Activated CD4-positive, alpha-beta T cell treated with anti-CD3 and anti-CD28 coated beads for 36 hours (primary cell): ENCODE measurements around the gene CENPP. TPM values are rescaled to one million over a fixed set of nuclear protein-coding genes. Genes with fewer than 3 reads are reported as not detected.

Experiments used
- ATAC-seq: fragments of 200-7000 bp; cut with Tn5 transposase; one replicate; pipeline ENCODE4 v1.10.0; 2021; ENCODE audit warnings: mild to moderate bottlenecking, moderate library complexity
- CTCF ChIA-PET: fragments of 350-600 bp; sonication (Branson Sonifier 250); formaldehyde crosslinking; loops from one replicate; lab custom pipeline; 2021; ENCODE audit warnings: antibody characterized with exemption; lab: Charles Lee
- POLR2A ChIA-PET: fragments of 350-600 bp; sonication (Branson Sonifier 250); formaldehyde crosslinking; loops from one replicate; lab custom pipeline; 2021; ENCODE audit warnings: antibody characterized with exemption, inconsistent platforms; lab: Charles Lee
- DNase-seq: peaks from one replicate; pipeline ENCODE4 v3.0.0-alpha.2; 2020
- H3K27ac Mint-ChIP-seq: one replicate; pipeline ENCODE4 v1.8.0; 2021; ENCODE audit warnings: mixed read lengths
- H3K27me3 Mint-ChIP-seq: one replicate; pipeline ENCODE4 v1.8.0; 2021; ENCODE audit warnings: mixed read lengths
- H3K36me3 Mint-ChIP-seq: one replicate; pipeline ENCODE4 v1.8.0; 2021; ENCODE audit warnings: low read depth, mixed read lengths
- H3K4me1 Mint-ChIP-seq: one replicate; pipeline ENCODE4 v1.8.0; 2021; ENCODE audit warnings: mixed read lengths
- H3K4me3 Mint-ChIP-seq: one replicate; pipeline ENCODE4 v1.8.0; 2021; ENCODE audit warnings: mild to moderate bottlenecking, moderate library complexity, mixed read lengths
- H3K9me3 Mint-ChIP-seq: one replicate; pipeline ENCODE4 v1.8.0; 2021; ENCODE audit warnings: low read depth, mixed read lengths
- intact Hi-C, 2 experiments: fragments of 100-400 bp; cut with DNase I in 1 of 2; cut with micrococcal nuclease in 1 of 2; formaldehyde crosslinking; loops; one replicate each; pipeline versions ENCODE4 v1.14.2 to v1.15.1; 2022 to 2024; cut with DNase I, micrococcal nuclease
- total RNA-seq, 2 experiments: library from RNA; stranded (reverse); gene quantifications; one replicate each; pipeline ENCODE4 v1.2.3, GENCODE V29; 2021

The CENPP gene
- total RNA-seq, 2 experiments from 2014 or later, result 22.8 to 32.3 TPM

- intact Hi-C loops, result no loop called here
- no peak overlapping the region for H3K4me3 Mint-ChIP-seq
- no peaks in the 10 kb centered on the region for H3K9me3 Mint-ChIP-seq
- H3K36me3 Mint-ChIP-seq, result peaks cover 3% of the 10 kb centered on the region
- POLR2A ChIA-PET, result no interaction called here
- H3K4me1 Mint-ChIP-seq, result no peaks in the 10 kb centered on the region
- no peaks in the 10 kb centered on the region for H3K27me3 Mint-ChIP-seq
- DNase-seq (no peak), ATAC-seq (peak; percentile 51)
- H3K27ac Mint-ChIP-seq, result no peak overlapping the region
- CTCF ChIA-PET, result interaction anchor here (0.7 kb wide), 1 partner anchor 9 kb away, joined by 3 read pairs; no protein-coding TSS in a partner anchor
Observed at GRCh38 chr9:92527291-92527828, 201.6 kb downstream of the CENPP start.

GRCh38 chr9:92527832-92528521 is 202.2 kb downstream of the CENPP start:
- DNase-seq (no peak), ATAC-seq (no peak)
- no peaks in the 10 kb centered on the region for H3K27me3 Mint-ChIP-seq
- no peak overlapping the region for H3K4me3 Mint-ChIP-seq
- POLR2A ChIA-PET, result no interaction called here
- no peaks in the 10 kb centered on the region for H3K4me1 Mint-ChIP-seq
- CTCF ChIA-PET, result no interaction called here
- intact Hi-C loops, result no loop called here
- H3K9me3 Mint-ChIP-seq, result no peaks in the 10 kb centered on the region
- no peak overlapping the region for H3K27ac Mint-ChIP-seq
- H3K36me3 Mint-ChIP-seq, result peaks cover 5% of the 10 kb centered on the region

- Mint-ChIP-seq H3K27ac (no peak overlapping the region), H3K27me3 (no peaks in the 10 kb centered on the region), H3K4me3 (no peak overlapping the region), H3K4me1 (no peaks in the 10 kb centered on the region), H3K36me3 (peaks cover 5% of the 10 kb centered on the region), H3K9me3 (no peaks in the 10 kb centered on the region)
- ChIA-PET CTCF (no interaction called here), POLR2A (no interaction called here)
- intact Hi-C loops, result no loop called here
- ATAC-seq, result no peak
- DNase-seq, result no peak
Observed at GRCh38 chr9:92528522-92528849, 202.7 kb downstream of the CENPP start.

DNA sequence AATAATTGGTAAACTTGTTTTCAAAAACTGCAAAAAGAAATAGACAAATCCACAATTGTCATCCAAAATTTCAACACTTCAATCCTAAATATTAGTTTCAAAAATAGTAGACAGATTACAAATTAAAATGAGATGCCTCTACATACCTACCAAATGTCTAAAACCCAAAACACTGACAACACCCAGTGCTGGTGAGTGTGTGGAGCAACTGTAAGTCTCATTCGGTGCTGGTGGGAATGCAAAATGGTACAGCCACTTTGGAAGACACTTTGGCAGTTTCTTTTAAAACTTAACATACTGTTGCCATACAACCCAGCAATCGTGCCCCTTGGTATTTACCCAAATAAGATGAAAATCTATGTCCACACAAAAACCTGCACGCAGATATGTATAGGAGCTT is 203.4 kb downstream of the CENPP start:
- DNase-seq, result no peak
- H3K4me1 Mint-ChIP-seq, result no peaks in the 10 kb centered on the region
- intact Hi-C loops, result no loop called here
- no peak overlapping the region for H3K27ac Mint-ChIP-seq
- ATAC-seq, result no peak
- H3K36me3 Mint-ChIP-seq, result peaks cover 5% of the 10 kb centered on the region
- POLR2A ChIA-PET, result interaction anchor here (0.7 kb wide), 1 partner anchor 277 kb away, joined by 5 read pairs; no protein-coding TSS in a partner anchor
- H3K9me3 Mint-ChIP-seq, result no peaks in the 10 kb centered on the region
- H3K4me3 Mint-ChIP-seq, result no peak overlapping the region
- H3K27me3 Mint-ChIP-seq, result no peaks in the 10 kb centered on the region
- CTCF ChIA-PET, result no interaction called here

- ChIA-PET POLR2A (no interaction called here), CTCF (no interaction called here)
- intact Hi-C loops, result no loop called here
- no peak for ATAC-seq
- Mint-ChIP-seq H3K36me3 (peaks cover 5% of the 10 kb centered on the region), H3K4me1 (no peaks in the 10 kb centered on the region), H3K27ac (no peak overlapping the region), H3K9me3 (no peaks in the 10 kb centered on the region), H3K4me3 (no peak overlapping the region), H3K27me3 (no peaks in the 10 kb centered on the region)
- DNase-seq, result no peak
Observed at GRCh38 chr9:92530893-92531292, 205.1 kb downstream of the CENPP start.

DNA sequence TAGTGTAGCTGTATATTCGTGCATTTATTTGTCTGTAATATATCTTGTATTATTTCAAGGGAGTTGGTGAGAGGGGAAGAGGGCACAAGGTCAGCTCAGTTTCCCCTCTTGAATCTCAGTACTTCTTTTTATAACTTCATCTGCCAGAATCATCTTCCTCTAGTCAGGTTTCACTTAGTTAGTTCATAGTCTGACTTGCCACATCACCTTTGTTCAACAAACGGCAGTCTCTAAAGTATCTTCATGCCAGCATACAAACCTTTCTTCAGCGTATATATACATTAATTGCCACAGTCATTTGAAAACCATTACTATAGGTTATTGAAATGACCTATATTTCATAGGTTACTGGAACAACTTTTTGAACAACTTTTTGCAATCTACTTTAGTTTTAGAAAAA is 208.5 kb downstream of the CENPP start:
- ChIA-PET CTCF (interaction anchor here (0.7 kb wide), 1 partner anchor 13 kb away, joined by 3 read pairs; no protein-coding TSS in a partner anchor), POLR2A (no interaction called here)
- no peaks in the 10 kb centered on the region for H3K9me3 Mint-ChIP-seq
- H3K4me3 Mint-ChIP-seq, result no peak overlapping the region
- no peaks in the 10 kb centered on the region for H3K27me3 Mint-ChIP-seq
- H3K27ac Mint-ChIP-seq, result no peak overlapping the region
- no peak for DNase-seq
- no peak for ATAC-seq
- H3K36me3 Mint-ChIP-seq, result peaks cover 5% of the 10 kb centered on the region
- H3K4me1 Mint-ChIP-seq, result no peaks in the 10 kb centered on the region
- intact Hi-C loops, result no loop called here

DNA sequence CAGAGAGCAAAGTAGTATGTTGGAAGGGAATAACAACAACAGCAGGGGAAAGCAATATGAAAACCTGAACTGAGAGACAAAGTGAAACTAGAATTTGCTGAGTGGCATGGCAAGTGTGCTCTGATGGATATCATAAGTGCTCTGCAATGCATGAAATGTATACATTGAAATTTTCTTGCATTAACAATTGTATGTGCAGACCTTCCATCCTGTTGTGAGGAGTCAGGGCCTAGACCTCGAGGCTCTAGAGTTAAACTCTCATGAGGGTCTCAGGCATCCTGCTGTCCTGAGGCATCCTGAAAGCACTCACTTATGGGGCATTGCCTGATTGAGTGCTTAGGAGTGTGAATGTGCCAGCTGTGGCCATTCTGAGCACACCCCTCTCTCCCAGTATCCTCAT is 208.9 kb downstream of the CENPP start:
- Mint-ChIP-seq H3K27ac (no peak overlapping the region), H3K9me3 (no peaks in the 10 kb centered on the region), H3K36me3 (peaks cover 5% of the 10 kb centered on the region), H3K4me3 (no peak overlapping the region), H3K27me3 (no peaks in the 10 kb centered on the region), H3K4me1 (no peaks in the 10 kb centered on the region)
- intact Hi-C loops, result no loop called here
- CTCF ChIA-PET, result no interaction called here
- no peak for ATAC-seq
- POLR2A ChIA-PET, result no interaction called here
- DNase-seq, result no peak

GRCh38 chr9:92535940-92536850 is 210.4 kb downstream of the CENPP start, which contains the start of gene ECM2:
ECM2 (minus strand) TSS chr9:92535990; CDS start chr9:92522866, 13,124 bp downstream.
- Mint-ChIP-seq H3K27me3 (no peaks in the 10 kb centered on the region), H3K36me3 (peaks cover 5% of the 10 kb centered on the region), H3K9me3 (no peaks in the 10 kb centered on the region), H3K4me1 (no peaks in the 10 kb centered on the region), H3K27ac (no peak within 1 kb of the TSS), H3K4me3 (no peak within 1 kb of the TSS)
- ChIA-PET CTCF (interaction anchor here (0.7 to 1.0 kb wide), 2 partner anchors 12 to 28 kb away, joined by 3 to 4 read pairs; no protein-coding TSS in a partner anchor), POLR2A (no interaction called here)
- intact Hi-C loops, result no loop called here
- DNase-seq (no peak), ATAC-seq (no peak)

GRCh38 chr9:92538541-92538940 is 212.8 kb downstream of the CENPP start:
- no peaks in the 10 kb centered on the region for H3K27me3 Mint-ChIP-seq
- no peaks in the 10 kb centered on the region for H3K9me3 Mint-ChIP-seq
- no peak overlapping the region for H3K27ac Mint-ChIP-seq
- ChIA-PET POLR2A (no interaction called here), CTCF (no interaction called here)
- ATAC-seq (no peak), DNase-seq (no peak)
- H3K4me1 Mint-ChIP-seq, result no peaks in the 10 kb centered on the region
- peaks cover 6% of the 10 kb centered on the region for H3K36me3 Mint-ChIP-seq
- H3K4me3 Mint-ChIP-seq, result no peak overlapping the region
- intact Hi-C loops, result no loop called here

DNA sequence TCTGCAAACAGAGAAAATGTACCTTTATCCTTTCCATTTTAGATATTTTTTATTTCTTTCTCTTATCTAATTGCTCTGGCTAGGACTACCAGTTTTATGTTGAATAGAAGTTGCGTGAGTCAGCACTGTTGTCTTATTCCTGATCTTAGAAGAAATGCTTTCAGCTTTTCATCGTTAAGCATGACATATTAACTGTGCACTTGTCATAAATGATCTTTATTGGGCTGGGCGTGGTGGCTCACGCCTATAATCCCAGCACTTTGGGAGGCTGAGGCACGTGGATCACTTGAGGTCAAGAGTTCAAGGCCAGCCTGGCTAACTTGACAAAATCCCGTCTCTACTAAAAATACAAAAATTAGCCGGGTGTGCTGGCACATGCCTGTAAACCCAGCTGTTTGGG is 218.2 kb downstream of the CENPP start:
- Mint-ChIP-seq H3K27me3 (no peaks in the 10 kb centered on the region), H3K4me3 (no peak overlapping the region), H3K36me3 (peaks cover 12% of the 10 kb centered on the region), H3K27ac (no peak overlapping the region), H3K4me1 (no peaks in the 10 kb centered on the region), H3K9me3 (no peaks in the 10 kb centered on the region)
- ATAC-seq (no peak), DNase-seq (no peak)
- intact Hi-C loops, result no loop called here
- ChIA-PET CTCF (no interaction called here), POLR2A (no interaction called here)

DNA sequence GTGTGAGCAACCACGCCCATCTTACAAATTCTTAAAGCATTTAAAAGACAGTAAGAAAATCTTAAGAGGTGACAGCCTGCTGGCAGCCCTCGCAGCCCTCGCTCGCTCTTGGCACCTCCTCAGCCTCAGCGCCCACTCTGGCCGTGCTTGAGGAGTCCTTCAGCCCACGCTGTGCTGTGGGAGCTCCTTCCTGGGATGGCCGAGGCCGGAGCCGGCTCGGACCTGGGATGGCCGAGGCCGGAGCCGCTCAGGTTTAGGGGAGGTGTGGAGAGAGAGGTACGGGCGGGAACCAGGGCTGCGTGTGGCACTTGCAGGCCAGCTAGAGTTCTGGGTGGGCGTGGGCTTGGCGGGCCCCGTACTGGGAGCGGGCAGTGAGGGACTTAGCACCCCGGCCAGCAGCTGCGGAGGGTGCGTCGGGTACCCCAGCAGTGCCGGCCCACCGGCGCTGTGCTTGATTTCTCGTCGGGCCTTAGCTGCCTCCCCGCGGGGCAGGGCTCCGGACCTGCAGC is 219.3 kb downstream of the CENPP start:
- POLR2A ChIA-PET, result no interaction called here
- Mint-ChIP-seq H3K27ac (no peak overlapping the region), H3K4me1 (no peaks in the 10 kb centered on the region), H3K9me3 (no peaks in the 10 kb centered on the region), H3K4me3 (no peak overlapping the region), H3K36me3 (peaks cover 12% of the 10 kb centered on the region), H3K27me3 (no peaks in the 10 kb centered on the region)
- intact Hi-C loops, result no loop called here
- DNase-seq (no peak), ATAC-seq (no peak)
- CTCF ChIA-PET, result no interaction called here
